A549 treated with ZK216348 at 1 μM for 4 hours (cell line): ENCODE measurements around the gene OR56B4. TPM values are rescaled to one million over a fixed set of nuclear protein-coding genes. Genes with fewer than 3 reads are reported as not detected.

Experiments
- total RNA-seq: library from RNA; stranded (reverse); fragments of 200-300 nt; extraction: Qiagen RNA extraction; gene quantifications from 5 replicates; pipeline ENCODE4 v1.2.3, GENCODE V29; 2022; ENCODE audit warnings: low read depth

The OR56B4 gene
- total RNA-seq, result not detected in 5 replicates

GRCh38 chr11:6107384-6107783 lies at the start of gene OR56B4:
Gene OR56B4 (plus strand): TSS chr11:6107684. CDS start chr11:6107779, 95 bp downstream.

Other genes with a start within 250 kb of the OR56B4 start
- gene OR52E8, start 250.0 kb upstream of the OR56B4 start, total RNA-seq, result not detected in 5 replicates
- gene OR52E4, start 227.1 kb upstream of the OR56B4 start, total RNA-seq, result not detected in 5 replicates
- not detected in 5 replicates for gene OR52E5, start 214.5 kb upstream of the OR56B4 start, total RNA-seq
- gene OR56A3, start 165.4 kb upstream of the OR56B4 start, total RNA-seq, result not detected in 5 replicates
- gene OR56A5, start 139.2 kb upstream of the OR56B4 start, total RNA-seq, result not detected in 5 replicates
- gene OR52L1, start 120.7 kb upstream of the OR56B4 start, total RNA-seq, result not detected in 5 replicates
- gene OR56A4, start 100.7 kb upstream of the OR56B4 start, total RNA-seq, result not detected in 5 replicates
- not detected in 5 replicates for gene OR56A1, start 76.9 kb upstream of the OR56B4 start, total RNA-seq
- not detected in 5 replicates for gene OR52B2, start 62.6 kb downstream of the OR56B4 start, total RNA-seq
- not detected in 5 replicates for gene OR52W1, start 91.5 kb downstream of the OR56B4 start, total RNA-seq
- not detected in 5 replicates for gene C11orf42, start 97.9 kb downstream of the OR56B4 start, total RNA-seq
- gene FHIP1B, start 127.0 kb downstream of the OR56B4 start, total RNA-seq, result 14.3 to 23.7 TPM (median 17.4 TPM) in 5 replicates
- gene CNGA4, start 131.4 kb downstream of the OR56B4 start, total RNA-seq, result 0.12 TPM in 2 of 5 replicates, not detected in the others
- not detected in 5 replicates for gene CCKBR, start 152.2 kb downstream of the OR56B4 start, total RNA-seq
- gene CAVIN3, start 212.8 kb downstream of the OR56B4 start, total RNA-seq, result 19.2 to 36.5 TPM (median 27.2 TPM) in 5 replicates